Spinal cord (tissue), 10 donors: ENCODE data around the gene ITGB4. TPM values are rescaled to one million over a fixed set of nuclear protein-coding genes. Genes with fewer than 3 reads are reported as not detected.
A peak's percentile ranks its signal among the peaks of the same experiment; 100 is the strongest.
"Not testable (repeated sequence)": the region's sequence is repeated elsewhere in the genome, so short reads cannot be mapped to it uniquely, and the experiment has no call there.

Experiments used
- DNase-seq, 6 donors: peaks; one replicate each; pipeline versions ENCODE4 v3.0.0 to v3.0.0-alpha.2; 2013 to 2015; ENCODE audit warnings: low spot score in 6 of 6, low read depth in 4 of 6
- H3K27ac ChIP-seq: one replicate; pipeline ENCODE4 v1.5.1; 2013; ENCODE audit warnings: low read depth, low read length, control low read depth
- H3K27me3 ChIP-seq: one replicate; pipeline ENCODE4 v1.6.1; 2013; ENCODE audit warnings: low read length; ENCODE audit not compliant: control insufficient read depth, insufficient read depth
- H3K36me3 ChIP-seq: one replicate; pipeline ENCODE4 v1.6.1; 2013; ENCODE audit warnings: low read length; ENCODE audit not compliant: control insufficient read depth, insufficient read depth
- H3K4me1 ChIP-seq: one replicate; pipeline ENCODE4 v1.6.1; 2013; ENCODE audit warnings: low read length; ENCODE audit not compliant: control insufficient read depth, insufficient read depth
- H3K4me3 ChIP-seq: one replicate; pipeline ENCODE4 v1.5.1; 2013; ENCODE audit warnings: low read depth, low read length, control low read depth
- H3K9me3 ChIP-seq: one replicate; pipeline ENCODE4 v1.6.1; 2013; ENCODE audit warnings: low read length; ENCODE audit not compliant: control insufficient read depth, insufficient read depth
- WGBS: methylation state at CpG from one replicate; pipeline ENCODE4 v1.1.5; 2013; ENCODE audit warnings: missing lambda C conversion rate; ENCODE audit not compliant: insufficient coverage; 5-methylcytosine and 5-hydroxymethylcytosine counted together
- polyA plus RNA-seq, 2 donors: library from polyadenylated mRNA; unstranded; fragments of 120-200 nt; gene quantifications; one replicate each; pipeline ENCODE4 v1.2.1, GENCODE V29; 2013; ENCODE audit not compliant: insufficient read length in 2 of 2
- total RNA-seq, 2 donors: library from RNA; depleted of rRNA in 1 of 2; stranded (reverse); fragments of 120-200 nt in 1 of 2; fragments of >200 nt in 1 of 2; gene quantifications; one replicate each; pipeline versions ENCODE4 v1.2.3 to v1.2.4, GENCODE V29; 2013 to 2014
- donor health status: healthy.

ITGB4 gene
- total and polyA plus RNA-seq, 4 donors = 24.0 to 57.9 (median 43.1) TPM

DNA sequence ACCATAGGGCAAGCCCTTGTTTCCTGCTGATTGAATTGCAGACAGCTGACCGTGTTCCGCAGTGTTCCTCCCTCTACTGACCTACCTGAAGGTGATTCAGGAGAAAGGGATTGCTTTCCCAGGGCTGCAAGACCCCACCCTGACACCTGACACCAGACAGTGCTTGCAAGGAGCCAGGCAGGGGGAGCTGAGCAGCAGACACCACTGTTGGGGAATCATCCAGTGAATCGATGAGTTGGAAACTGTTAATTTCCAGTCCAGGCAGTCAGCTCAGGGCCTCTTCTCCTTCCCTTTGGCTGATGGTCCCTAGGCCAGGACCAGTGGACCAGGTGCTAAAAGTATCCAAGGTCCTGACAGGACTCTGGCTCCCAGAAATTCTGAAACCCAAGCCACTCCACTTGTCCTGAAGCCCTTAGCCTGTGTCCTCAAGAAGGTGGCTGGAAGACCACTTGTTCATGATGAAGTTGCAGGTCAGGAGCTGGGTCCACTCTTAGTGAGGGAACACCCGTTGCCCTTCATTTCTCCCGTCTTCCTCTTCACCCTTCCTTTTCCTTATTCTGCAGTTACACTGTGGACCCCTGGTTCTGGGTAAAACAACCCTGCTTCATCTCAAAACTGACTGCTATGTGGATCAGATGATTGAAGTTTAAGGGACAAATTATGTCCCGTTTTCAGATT lies 53.9 kb downstream of the ITGB4 start:
- Histone ChIP-seq H3K27me3 (no peaks in the 10 kb centered on the region), H3K9me3 (no peaks in the 10 kb centered on the region), H3K27ac (no peak overlapping the region), H3K36me3 (peaks cover 43% of the 10 kb centered on the region), H3K4me3 (no peak overlapping the region), H3K4me1 (peaks cover 3% of the 10 kb centered on the region)
- 75% methylated on average over 3 of the region's 6 CpGs for WGBS
- no peak for DNase-seq

DNA sequence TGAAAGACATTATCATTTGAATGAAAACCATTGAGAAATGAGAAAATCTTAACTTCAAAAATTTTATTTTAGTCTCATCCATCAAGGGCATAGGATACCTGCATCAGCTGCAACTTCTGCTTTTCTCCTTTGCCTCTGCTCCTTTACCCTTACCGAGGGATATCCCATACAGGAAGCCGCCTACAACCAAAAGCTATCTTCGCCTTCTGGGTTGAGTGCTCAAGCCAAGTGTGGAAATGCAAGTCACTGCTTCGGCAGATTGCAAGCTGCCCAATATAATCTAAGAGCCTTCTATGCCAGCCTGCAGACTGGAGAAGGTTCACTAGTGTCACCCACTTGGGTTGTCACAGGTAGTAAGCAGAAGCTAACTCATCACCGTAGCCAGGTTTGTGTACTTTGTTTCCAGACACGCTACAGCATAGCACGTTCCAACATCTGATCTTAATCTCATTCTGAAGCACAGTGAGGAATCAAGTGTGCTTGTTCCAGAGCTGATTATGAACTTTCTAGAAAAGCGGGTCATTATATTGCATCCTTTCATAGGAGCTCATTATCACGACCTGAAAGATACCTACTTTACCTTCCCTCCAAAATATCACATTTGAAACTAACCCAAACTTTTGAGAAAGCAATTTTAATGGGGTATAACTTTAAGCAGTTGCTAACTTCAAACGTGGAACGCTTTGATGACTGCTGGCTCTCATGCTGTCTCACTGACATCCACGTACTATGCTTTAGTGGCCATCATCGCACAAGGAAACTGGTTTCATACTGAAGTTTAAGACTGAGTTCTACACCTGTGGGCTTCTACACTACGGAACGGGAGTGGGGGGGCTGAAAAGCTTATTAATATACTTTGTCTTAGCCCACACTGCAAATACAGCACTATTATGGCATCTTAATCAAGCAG lies 55.4 kb downstream of the ITGB4 start:
- H3K27me3 ChIP-seq = no peaks in the 10 kb centered on the region
- H3K9me3 ChIP-seq = no peaks in the 10 kb centered on the region
- peaks cover 43% of the 10 kb centered on the region for H3K36me3 ChIP-seq
- H3K4me1 ChIP-seq = peaks cover 3% of the 10 kb centered on the region
- 57% methylated on average over 7 of the region's 15 CpGs for WGBS
- peak overlapping the region; percentile 93 for H3K4me3 ChIP-seq
- DNase-seq = no peak
- peak overlapping the region; percentile 57 for H3K27ac ChIP-seq

DNA sequence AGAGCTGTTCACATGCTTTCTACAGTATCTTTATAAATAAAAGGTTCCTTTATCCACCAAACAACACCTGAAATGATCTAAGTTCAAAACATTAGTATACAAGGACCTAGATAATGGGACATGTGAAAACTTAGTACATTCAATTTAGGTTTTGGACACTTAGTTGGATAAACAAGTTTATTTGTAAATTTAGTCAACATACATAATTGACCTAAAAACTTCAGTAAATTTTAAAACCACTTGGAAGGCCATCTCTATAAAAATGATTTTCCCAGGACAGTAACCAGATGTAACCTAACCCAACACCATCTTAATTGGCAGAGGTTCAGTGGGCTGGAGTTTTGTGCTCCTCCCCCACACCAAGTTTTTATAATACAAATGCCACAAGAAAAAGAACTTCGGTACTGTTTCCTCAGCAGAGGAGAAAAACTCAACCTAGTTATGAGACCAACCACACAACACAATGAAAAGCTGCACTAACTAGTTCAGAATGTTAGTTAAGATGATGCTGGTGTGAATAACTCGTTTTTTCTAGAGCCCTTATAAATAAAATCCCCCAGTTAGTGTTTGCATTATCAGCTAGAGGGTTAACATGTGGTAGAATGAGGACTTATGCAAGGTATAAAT lies 56.1 kb downstream of the ITGB4 start:
- no peaks in the 10 kb centered on the region for H3K27me3 ChIP-seq
- no peaks in the 10 kb centered on the region for H3K9me3 ChIP-seq
- WGBS = no CpG with 5 or more reads among the region's 2 CpGs
- peaks cover 43% of the 10 kb centered on the region for H3K36me3 ChIP-seq
- H3K4me1 ChIP-seq = peaks cover 3% of the 10 kb centered on the region
- DNase-seq = no peak
- peak overlapping the region; percentile 93 for H3K4me3 ChIP-seq
- peak overlapping the region; percentile 57 for H3K27ac ChIP-seq

DNA sequence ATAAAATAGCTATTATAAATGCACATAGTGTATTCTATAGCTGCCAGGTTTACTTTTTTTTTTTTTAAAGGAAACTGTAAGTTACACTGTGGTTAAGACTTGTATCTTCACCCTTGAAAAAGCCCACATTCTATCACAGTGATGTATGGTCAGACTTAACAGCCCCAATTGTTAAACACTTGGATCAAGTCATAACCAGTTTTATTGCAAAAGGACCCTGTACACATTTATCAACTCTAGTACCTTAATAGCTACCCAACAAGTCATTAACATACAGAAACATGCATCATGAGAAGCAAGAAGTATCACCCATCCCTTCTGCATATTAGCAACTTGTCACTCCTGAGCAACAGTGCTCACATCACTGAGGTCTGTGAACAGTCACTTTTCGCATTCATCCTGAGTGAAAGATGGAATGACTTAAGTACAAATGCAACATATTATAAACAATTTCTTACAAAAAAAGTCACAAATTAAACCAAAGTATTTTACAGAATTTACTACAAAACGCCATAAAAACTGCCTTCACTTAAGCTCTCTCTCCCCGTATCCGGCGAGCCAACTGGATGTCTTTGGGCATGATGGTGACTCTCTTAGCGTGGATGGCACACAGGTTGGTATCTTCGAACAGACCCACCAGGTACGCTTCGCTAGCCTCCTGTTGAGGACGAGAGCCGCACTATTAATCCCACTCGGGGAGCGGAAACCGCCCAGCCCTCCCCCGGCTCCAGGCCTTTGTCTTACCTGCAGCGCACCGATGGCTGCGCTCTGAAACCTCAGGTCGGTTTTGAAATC lies 57.0 kb downstream of the ITGB4 start:
- WGBS = under 1% methylated on average over 18 of the region's 19 CpGs
- H3K36me3 ChIP-seq = peaks cover 37% of the 10 kb centered on the region

GRCh38 chr17:75778861-75779249 lies 57.6 kb downstream of the ITGB4 start:
- peak overlapping the region; percentile 93 for H3K4me3 ChIP-seq
- H3K27me3 ChIP-seq = no peaks in the 10 kb centered on the region
- peaks cover 4% of the 10 kb centered on the region for H3K4me1 ChIP-seq
- peak overlapping the region; percentile 90 for H3K27ac ChIP-seq
- peaks cover 31% of the 10 kb centered on the region for H3K36me3 ChIP-seq
- no peak for DNase-seq
- WGBS = under 1% methylated on average over 38 of the region's 38 CpGs
- H3K9me3 ChIP-seq = no peaks in the 10 kb centered on the region

More for the DNA sequence above, 57.0 kb downstream of the ITGB4 start:
- H3K27me3 ChIP-seq, DNase-seq, H3K4me1 ChIP-seq, H3K9me3 ChIP-seq: not testable (repeated sequence)
- Histone ChIP-seq H3K27ac (peak overlapping the region; percentile 90), H3K4me3 (peak overlapping the region; percentile 93)

- peak; percentile 99 to 100 (median 100) for DNase-seq
- WGBS = 0% methylated on average over 81 of the region's 84 CpGs
- Histone ChIP-seq H3K27me3 (no peaks in the 10 kb centered on the region), H3K36me3 (peaks cover 26% of the 10 kb centered on the region), H3K4me1 (peaks cover 9% of the 10 kb centered on the region), H3K4me3 (peak overlapping the region; percentile 93), H3K27ac (peak overlapping the region; percentile 90), H3K9me3 (no peaks in the 10 kb centered on the region)
These were observed 58.2 kb downstream of the ITGB4 start for GRCh38 chr17:75779250-75779986.

DNA sequence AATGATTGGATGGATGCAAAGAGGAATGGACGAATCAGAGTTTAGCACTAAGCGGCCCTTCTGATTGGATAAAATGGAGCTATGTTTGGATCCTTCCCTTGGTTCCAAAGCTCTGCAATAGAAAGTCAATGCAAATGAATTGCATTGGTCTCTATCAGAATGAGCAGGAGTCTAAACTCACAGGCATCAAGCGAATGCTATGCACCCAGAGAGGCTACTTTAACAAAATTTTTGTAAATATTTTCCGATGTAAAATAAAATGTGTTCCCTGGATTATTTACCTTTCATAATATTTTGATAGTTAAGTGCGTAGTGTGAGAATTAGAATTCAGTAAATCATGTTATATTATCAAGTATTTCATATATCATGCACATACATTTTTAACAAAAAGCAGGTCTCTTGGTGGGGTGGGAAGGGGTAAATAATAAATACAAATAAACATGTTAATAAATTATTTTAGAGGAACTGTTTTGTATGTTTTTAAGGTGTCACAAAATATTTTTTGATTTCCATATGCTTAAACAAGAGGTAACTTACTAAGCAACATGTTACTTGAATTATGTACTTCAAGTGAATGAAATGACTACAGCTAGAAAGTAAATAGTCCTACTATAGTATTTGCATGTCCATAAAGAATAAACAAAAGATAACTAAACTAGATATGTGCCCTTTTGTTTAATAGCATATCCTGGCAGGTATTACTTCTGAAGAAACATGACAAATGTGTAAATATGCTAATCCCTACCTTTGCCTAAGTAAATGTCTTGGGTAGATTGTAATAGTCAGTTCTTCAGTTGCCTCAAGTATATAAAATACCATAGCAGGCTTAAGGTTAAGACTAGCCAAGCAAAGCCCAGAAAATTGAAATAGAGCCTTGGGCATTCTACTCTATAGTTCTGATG lies 59.0 kb downstream of the ITGB4 start:
- WGBS = 0% methylated on average over 2 of the region's 5 CpGs
- H3K4me1 ChIP-seq = peaks cover 13% of the 10 kb centered on the region
- DNase-seq = no peak
- peak overlapping the region; percentile 93 for H3K4me3 ChIP-seq
- H3K9me3 ChIP-seq = no peaks in the 10 kb centered on the region
- H3K36me3 ChIP-seq = peaks cover 18% of the 10 kb centered on the region
- no peaks in the 10 kb centered on the region for H3K27me3 ChIP-seq
- H3K27ac ChIP-seq = peak overlapping the region; percentile 88

- no peaks in the 10 kb centered on the region for H3K9me3 ChIP-seq
- H3K27me3 ChIP-seq = no peaks in the 10 kb centered on the region
- peaks cover 22% of the 10 kb centered on the region for H3K4me1 ChIP-seq
- H3K27ac ChIP-seq = peak overlapping the region; percentile 100
- peaks cover 12% of the 10 kb centered on the region for H3K36me3 ChIP-seq
- no CpG with 5 or more reads among the region's 6 CpGs for WGBS
- peak in 2 of 6 donors; percentile 57 to 64 for DNase-seq
- no peak overlapping the region for H3K4me3 ChIP-seq
These were observed 62.0 kb downstream of the ITGB4 start for GRCh38 chr17:75783069-75783783.
